Lower lobe of right lung (tissue), 2 donors: ENCODE data around the gene CRYGB. TPM values are rescaled to one million over a fixed set of nuclear protein-coding genes. Genes with fewer than 3 reads are reported as not detected.
A peak's percentile ranks its signal among the peaks of the same experiment; 100 is the strongest.

Source experiments
- ATAC-seq, 2 donors: fragments of 200-7000 bp; cut with Tn5 transposase; one replicate each; pipeline ENCODE4 v1.9.1; 2020 to 2022; ENCODE audit warnings: mild to moderate bottlenecking in 2 of 2, moderate library complexity in 2 of 2
- DNase-seq: peaks from one replicate; pipeline ENCODE4 v3.0.0-alpha.2; 2020
- H3K27ac ChIP-seq: fragments of 200-600 bp; one replicate; pipeline ENCODE4 v1.8.0; 2022
- H3K27me3 ChIP-seq: fragments of 200-600 bp; one replicate; pipeline ENCODE4 v1.8.0; 2022; ENCODE audit warnings: low read depth
- H3K36me3 ChIP-seq: fragments of 200-600 bp; one replicate; pipeline ENCODE4 v1.8.0; 2022; ENCODE audit warnings: mild to moderate bottlenecking
- H3K4me1 ChIP-seq: fragments of 200-600 bp; one replicate; pipeline ENCODE4 v1.8.0; 2022
- H3K4me3 ChIP-seq: fragments of 200-600 bp; one replicate; pipeline ENCODE4 v1.8.0; 2022; ENCODE audit warnings: mild to moderate bottlenecking
- H3K9me3 ChIP-seq: fragments of 200-600 bp; one replicate; pipeline ENCODE4 v1.8.0; 2022
- CTCF ChIP-seq: fragments of 200-600 bp; IDR thresholded peaks from one replicate; pipeline ENCODE4 v1.8.0; 2022; ENCODE audit warnings: antibody characterized with exemption, mild to moderate bottlenecking
- intact Hi-C: fragments of 100-400 bp; cut with DNase I; formaldehyde crosslinking; loops from one replicate; pipeline ENCODE4 v1.11.0; 2022
- total RNA-seq: library from RNA; stranded (reverse); fragmentation: NEBNext Ultra II Directional; extraction: Animal tissue kit (Norgen Biotek cat#: 25700); gene quantifications from one replicate; pipeline ENCODE4 v1.2.1, GENCODE V29; 2021
- donor health status: DM: no; HTN: yes; CAD: no; lungs with severe emphysema.

CRYGB gene
- total RNA-seq, 1 donor from 2014 or later, result not detected

- Histone ChIP-seq H3K27ac (no peak overlapping the region), H3K4me3 (no peak overlapping the region), H3K9me3 (no peaks in the 10 kb centered on the region), H3K27me3 (no peaks in the 10 kb centered on the region), H3K36me3 (no peaks in the 10 kb centered on the region), H3K4me1 (no peaks in the 10 kb centered on the region)
- TF ChIP-seq CTCF, result no peak
- intact Hi-C loops, result no loop called here
- no peak for ATAC-seq
- DNase-seq, result no peak
Observed at GRCh38 chr2:208164951-208165755, 19.2 kb upstream of the CRYGB start.

- no peak within 1 kb of the TSS for H3K27ac ChIP-seq
- no peak for TF ChIP-seq CTCF
Observed at GRCh38 chr2:208163489-208163888, 17.5 kb upstream of the CRYGB start, which contains the start of gene CRYGA. Gene CRYGA (minus strand): TSS chr2:208163589. CDS start chr2:208163556, 33 bp downstream.

GRCh38 chr2:208156439-208156838, 10.5 kb upstream of the CRYGB start:
- Histone ChIP-seq H3K36me3 (no peaks in the 10 kb centered on the region), H3K4me1 (no peaks in the 10 kb centered on the region), H3K9me3 (peaks cover 3% of the 10 kb centered on the region), H3K4me3 (no peak overlapping the region), H3K27ac (no peak overlapping the region), H3K27me3 (no peaks in the 10 kb centered on the region)
- ATAC-seq (no peak), DNase-seq (no peak)
- intact Hi-C loops, result no loop called here
- TF ChIP-seq CTCF, result no peak

More at GRCh38 chr2:208163489-208163888, 17.5 kb upstream of the CRYGB start, which contains the start of gene CRYGA:
- no peak for ATAC-seq
- no peaks in the 10 kb centered on the region for H3K27me3 ChIP-seq
- H3K9me3 ChIP-seq, result no peaks in the 10 kb centered on the region
- intact Hi-C loops, result no loop called here
- no peak for DNase-seq
- H3K36me3 ChIP-seq, result no peaks in the 10 kb centered on the region
- no peaks in the 10 kb centered on the region for H3K4me1 ChIP-seq
- H3K4me3 ChIP-seq, result no peak within 1 kb of the TSS

GRCh38 chr2:208153156-208153555, 7.2 kb upstream of the CRYGB start:
- no peak for TF ChIP-seq CTCF
- no peaks in the 10 kb centered on the region for H3K27me3 ChIP-seq
- no peak overlapping the region for H3K27ac ChIP-seq
- no peaks in the 10 kb centered on the region for H3K4me1 ChIP-seq
- no peak for DNase-seq
- intact Hi-C loops, result no loop called here
- ATAC-seq, result no peak
- peaks cover 3% of the 10 kb centered on the region for H3K9me3 ChIP-seq
- H3K4me3 ChIP-seq, result no peak overlapping the region
- H3K36me3 ChIP-seq, result no peaks in the 10 kb centered on the region

GRCh38 chr2:208150956-208151355, 5.0 kb upstream of the CRYGB start:
- H3K27ac ChIP-seq, result no peak overlapping the region
- ATAC-seq (peak in 1 of 2 donors; percentile 38), DNase-seq (no peak)
- no peak for TF ChIP-seq CTCF
- H3K4me3 ChIP-seq, result no peak overlapping the region
- peaks cover 3% of the 10 kb centered on the region for H3K9me3 ChIP-seq
- H3K36me3 ChIP-seq, result no peaks in the 10 kb centered on the region
- intact Hi-C loops, result no loop called here
- no peaks in the 10 kb centered on the region for H3K27me3 ChIP-seq
- no peaks in the 10 kb centered on the region for H3K4me1 ChIP-seq
